Measurements from ENCODE around the gene DLGAP4. TPM values are rescaled to one million over a fixed set of nuclear protein-coding genes. Genes with fewer than 3 reads are reported as not detected.

DLGAP4 gene
- total and polyA plus RNA-seq, 2 of the 13 experiments (the other 11 are each of a cell fraction or from before 2014, with no cell fraction given), result 15.2 to 26.7 TPM

DNA sequence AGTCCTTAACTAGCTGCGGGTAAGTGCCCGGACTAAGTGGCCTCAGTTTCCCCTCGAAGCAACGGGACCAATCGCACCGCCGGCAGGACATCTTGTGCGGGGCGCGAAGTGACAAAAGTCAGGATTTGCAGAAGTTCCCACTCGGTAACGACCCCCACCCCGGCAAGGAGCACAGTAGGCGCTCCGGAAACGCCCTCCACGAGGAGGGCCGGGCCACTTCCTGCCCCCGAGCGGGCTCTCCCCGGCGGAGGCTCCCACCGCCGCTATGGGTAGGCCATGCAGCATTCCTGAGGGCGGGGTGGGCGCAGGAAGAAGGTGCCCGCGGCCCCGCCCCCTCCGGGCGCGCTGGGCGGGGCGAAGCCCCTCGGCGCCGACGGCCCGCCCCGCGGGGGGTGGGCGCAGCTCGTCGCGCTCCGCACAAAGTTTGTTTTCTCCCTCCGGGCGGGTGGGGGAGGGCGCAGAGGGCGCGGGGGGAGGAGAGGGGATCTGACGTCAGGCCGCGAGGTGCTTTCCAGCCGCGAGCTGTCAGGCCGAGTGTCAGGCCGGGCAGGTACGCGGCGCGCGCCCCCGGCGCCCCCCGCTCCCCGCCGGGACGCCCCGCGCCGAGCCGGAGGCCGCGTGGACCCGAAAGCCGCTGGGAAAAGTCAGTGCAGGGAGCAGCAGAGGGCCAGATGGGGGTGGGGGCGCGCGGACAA, 267.1 kb downstream of the DLGAP4 start, which contains the start of gene TGIF2 (continued):
- no peak for TF ChIP-seq ARID2 (CRISPR knock-in tag; IDR thresholded peaks at IDR 0.05; ENCODE audit: borderline replicate concordance)
- peak; percentile 77 for TF ChIP-seq IRF2 (CRISPR knock-in tag; IDR thresholded peaks at IDR 0.05)
- TF ChIP-seq ZNF772 (CRISPR knock-in tag; IDR thresholded peaks at IDR 0.05), result peak; percentile 54; the same call in 1 of the 2 replicates
- TF ChIP-seq HOXA9 (CRISPR knock-in tag; IDR thresholded peaks at IDR 0.05; ENCODE audit: borderline replicate concordance), result no peak
- TF ChIP-seq NR2F2 (IDR thresholded peaks at IDR 0.05; ENCODE audit: borderline replicate concordance, low read depth), result peak; percentile 14; the same call in 1 of the 2 replicates
- peak; percentile 92 for TF ChIP-seq ZNF274 (CRISPR knock-in tag; IDR thresholded peaks at IDR 0.05)
- TF ChIP-seq ZNF737 (CRISPR knock-in tag; IDR thresholded peaks at IDR 0.05; ENCODE audit: borderline replicate concordance), result peak; percentile 11; the same call in 1 of the 2 replicates
- no peak for TF ChIP-seq RARG (CRISPR knock-in tag; IDR thresholded peaks at IDR 0.05; ENCODE audit: low read depth)
- no peak for TF ChIP-seq ZNF597 (CRISPR knock-in tag; IDR thresholded peaks at IDR 0.05)
- peak; percentile 82 for TF ChIP-seq GMEB1 (CRISPR knock-in tag; IDR thresholded peaks at IDR 0.05; ENCODE audit: borderline replicate concordance)
- TF ChIP-seq RNF2 (conservative IDR thresholded peaks at IDR 0.05; ENCODE audit: low read depth), result peak; percentile 48; the same call in 1 of the 2 replicates
- no peak for TF ChIP-seq ZNF180 (CRISPR knock-in tag; IDR thresholded peaks at IDR 0.05; ENCODE audit: borderline replicate concordance, low read depth)
- peak; percentile 74 for TF ChIP-seq GATAD1 (CRISPR knock-in tag; IDR thresholded peaks at IDR 0.05)
- no peak for TF ChIP-seq SP1 (IDR thresholded peaks at IDR 0.05)
- peak; percentile 65; the same call in 1 of the 2 replicates for TF ChIP-seq SP1 (CRISPR knock-in tag; IDR thresholded peaks at IDR 0.05)
- TF ChIP-seq MXD3 (CRISPR knock-in tag; IDR thresholded peaks at IDR 0.05), result peak; percentile 76
- 0 out of 2 replicates have a peak, but pooled peaks have one; percentile 33 for TF ChIP-seq ZNF251 (CRISPR knock-in tag; IDR thresholded peaks at IDR 0.05)
- TF ChIP-seq MED1 (CRISPR knock-in tag; IDR thresholded peaks at IDR 0.05), result peak; percentile 83
- TF ChIP-seq MYC (CRISPR knock-in tag; IDR thresholded peaks at IDR 0.05; ENCODE audit: borderline replicate concordance), result peak; percentile 96
- TF ChIP-seq, protein P1, sequence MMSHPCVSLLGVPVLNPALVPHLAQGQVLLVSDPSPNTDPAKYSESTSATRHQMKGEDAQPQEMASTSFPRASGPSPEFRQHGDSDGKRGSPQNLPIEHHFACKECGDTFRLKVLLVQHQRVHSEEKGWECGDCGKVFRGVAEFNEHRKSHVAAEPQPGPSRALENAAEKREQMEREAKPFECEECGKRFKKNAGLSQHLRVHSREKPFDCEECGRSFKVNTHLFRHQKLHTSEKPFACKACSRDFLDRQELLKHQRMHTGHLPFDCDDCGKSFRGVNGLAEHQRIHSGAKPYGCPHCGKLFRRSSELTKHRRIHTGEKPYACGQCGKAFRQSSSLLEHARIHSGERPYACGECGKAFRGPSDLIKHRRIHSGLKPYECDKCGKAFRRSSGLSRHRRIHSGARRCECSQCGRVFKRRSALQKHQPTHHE (CRISPR knock-in tag; IDR thresholded peaks at IDR 0.05; ENCODE audit: borderline replicate concordance), result peak; percentile 68; the same call in 1 of the 2 replicates
- peak; percentile 89; the same call in 1 of the 2 replicates for TF ChIP-seq CCDC6 (CRISPR knock-in tag; IDR thresholded peaks at IDR 0.05)
- TF ChIP-seq MLLT10 (CRISPR knock-in tag; IDR thresholded peaks at IDR 0.05), result no peak
- TF ChIP-seq ZNF10 (CRISPR knock-in tag; IDR thresholded peaks at IDR 0.05; ENCODE audit: borderline replicate concordance, low read depth), result no peak

All from HepG2 (cell line).